ENCODE data around the gene B4GALT5.
"Not testable (repeated sequence)": the region's sequence is repeated elsewhere in the genome, so short reads cannot be mapped to it uniquely, and the experiment has no call there.

The B4GALT5 gene

DNA sequence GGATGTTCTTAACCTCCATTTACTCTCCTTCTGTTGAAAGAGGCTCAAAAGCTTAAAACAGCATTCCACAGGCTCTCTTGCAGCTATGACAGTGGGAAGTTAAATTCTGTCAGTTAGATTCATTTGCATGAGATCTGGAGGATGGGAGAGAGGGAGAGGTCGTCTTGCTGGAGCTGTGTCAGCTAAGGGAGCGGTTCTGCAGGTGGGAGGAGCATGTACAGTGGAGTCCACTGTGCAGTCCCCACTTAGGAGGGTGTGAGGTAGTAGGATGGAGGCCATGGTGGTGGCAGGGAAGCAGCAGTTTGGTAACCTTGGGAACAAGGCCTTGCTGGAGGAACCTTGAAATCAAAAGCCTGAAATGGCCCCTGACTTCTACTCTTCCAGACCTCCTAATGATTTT is 12.0 kb upstream of the B4GALT5 start:
- H3K27ac ChIP-seq (replicated peaks): peak overlapping the region; percentile 60
- no peaks in the 10 kb centered on the region for H3K27me3 ChIP-seq (ENCODE audit: insufficient read depth, poor library complexity, severe bottlenecking)
- TF ChIP-seq POLR2AphosphoS5 (IDR thresholded peaks at IDR 0.05; ENCODE audit: low read depth) (no peak), SPI1 (IDR thresholded peaks at IDR 0.05; ENCODE audit: borderline replicate concordance, low read depth) (no peak), GABPA (IDR thresholded peaks at IDR 0.05; ENCODE audit: low read depth) (no peak)
- TF ChIP-seq, protein P1, sequence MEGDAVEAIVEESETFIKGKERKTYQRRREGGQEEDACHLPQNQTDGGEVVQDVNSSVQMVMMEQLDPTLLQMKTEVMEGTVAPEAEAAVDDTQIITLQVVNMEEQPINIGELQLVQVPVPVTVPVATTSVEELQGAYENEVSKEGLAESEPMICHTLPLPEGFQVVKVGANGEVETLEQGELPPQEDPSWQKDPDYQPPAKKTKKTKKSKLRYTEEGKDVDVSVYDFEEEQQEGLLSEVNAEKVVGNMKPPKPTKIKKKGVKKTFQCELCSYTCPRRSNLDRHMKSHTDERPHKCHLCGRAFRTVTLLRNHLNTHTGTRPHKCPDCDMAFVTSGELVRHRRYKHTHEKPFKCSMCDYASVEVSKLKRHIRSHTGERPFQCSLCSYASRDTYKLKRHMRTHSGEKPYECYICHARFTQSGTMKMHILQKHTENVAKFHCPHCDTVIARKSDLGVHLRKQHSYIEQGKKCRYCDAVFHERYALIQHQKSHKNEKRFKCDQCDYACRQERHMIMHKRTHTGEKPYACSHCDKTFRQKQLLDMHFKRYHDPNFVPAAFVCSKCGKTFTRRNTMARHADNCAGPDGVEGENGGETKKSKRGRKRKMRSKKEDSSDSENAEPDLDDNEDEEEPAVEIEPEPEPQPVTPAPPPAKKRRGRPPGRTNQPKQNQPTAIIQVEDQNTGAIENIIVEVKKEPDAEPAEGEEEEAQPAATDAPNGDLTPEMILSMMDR (IDR thresholded peaks at IDR 0.05; ENCODE audit: insufficient read depth, low read length): no peak
- TF ChIP-seq, protein P2, sequence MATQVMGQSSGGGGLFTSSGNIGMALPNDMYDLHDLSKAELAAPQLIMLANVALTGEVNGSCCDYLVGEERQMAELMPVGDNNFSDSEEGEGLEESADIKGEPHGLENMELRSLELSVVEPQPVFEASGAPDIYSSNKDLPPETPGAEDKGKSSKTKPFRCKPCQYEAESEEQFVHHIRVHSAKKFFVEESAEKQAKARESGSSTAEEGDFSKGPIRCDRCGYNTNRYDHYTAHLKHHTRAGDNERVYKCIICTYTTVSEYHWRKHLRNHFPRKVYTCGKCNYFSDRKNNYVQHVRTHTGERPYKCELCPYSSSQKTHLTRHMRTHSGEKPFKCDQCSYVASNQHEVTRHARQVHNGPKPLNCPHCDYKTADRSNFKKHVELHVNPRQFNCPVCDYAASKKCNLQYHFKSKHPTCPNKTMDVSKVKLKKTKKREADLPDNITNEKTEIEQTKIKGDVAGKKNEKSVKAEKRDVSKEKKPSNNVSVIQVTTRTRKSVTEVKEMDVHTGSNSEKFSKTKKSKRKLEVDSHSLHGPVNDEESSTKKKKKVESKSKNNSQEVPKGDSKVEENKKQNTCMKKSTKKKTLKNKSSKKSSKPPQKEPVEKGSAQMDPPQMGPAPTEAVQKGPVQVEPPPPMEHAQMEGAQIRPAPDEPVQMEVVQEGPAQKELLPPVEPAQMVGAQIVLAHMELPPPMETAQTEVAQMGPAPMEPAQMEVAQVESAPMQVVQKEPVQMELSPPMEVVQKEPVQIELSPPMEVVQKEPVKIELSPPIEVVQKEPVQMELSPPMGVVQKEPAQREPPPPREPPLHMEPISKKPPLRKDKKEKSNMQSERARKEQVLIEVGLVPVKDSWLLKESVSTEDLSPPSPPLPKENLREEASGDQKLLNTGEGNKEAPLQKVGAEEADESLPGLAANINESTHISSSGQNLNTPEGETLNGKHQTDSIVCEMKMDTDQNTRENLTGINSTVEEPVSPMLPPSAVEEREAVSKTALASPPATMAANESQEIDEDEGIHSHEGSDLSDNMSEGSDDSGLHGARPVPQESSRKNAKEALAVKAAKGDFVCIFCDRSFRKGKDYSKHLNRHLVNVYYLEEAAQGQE (IDR thresholded peaks at IDR 0.05; ENCODE audit: insufficient replicate concordance, low read depth): no peak
- DNase-seq (ENCODE audit: low read depth in 1 of 2, low spot score in 1 of 2): peak in 1 of 2 experiments; percentile 16
- no peak overlapping the region for H3K4me3 ChIP-seq (replicated peaks; ENCODE audit: insufficient read depth, low read length)

DNA sequence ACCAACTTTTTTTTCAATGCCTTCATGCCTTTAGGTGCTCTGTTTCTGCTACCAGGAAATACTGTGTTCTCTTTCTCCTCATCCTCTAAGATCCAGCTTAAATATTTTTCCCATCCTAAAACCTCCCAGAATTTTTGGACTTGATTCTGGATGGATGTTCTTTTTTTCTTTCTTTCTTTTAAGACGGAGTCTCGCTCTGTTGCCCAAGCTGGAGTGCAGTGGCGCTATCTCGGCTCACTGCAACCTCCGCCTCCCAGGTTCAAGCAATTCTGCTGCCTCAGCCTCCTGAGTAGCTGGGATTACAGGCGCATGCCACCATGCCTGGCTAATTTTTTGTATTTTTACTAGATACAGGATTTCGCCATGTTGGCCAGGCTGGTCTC is 11.5 kb upstream of the B4GALT5 start:
- DNase-seq (ENCODE audit: low read depth in 1 of 2, low spot score in 1 of 2); H3K27me3 ChIP-seq (ENCODE audit: insufficient read depth, poor library complexity, severe bottlenecking); H3K4me3 ChIP-seq (replicated peaks; ENCODE audit: insufficient read depth, low read length): not testable (repeated sequence)
- H3K27ac ChIP-seq (replicated peaks): peak overlapping the region; percentile 60

DNA sequence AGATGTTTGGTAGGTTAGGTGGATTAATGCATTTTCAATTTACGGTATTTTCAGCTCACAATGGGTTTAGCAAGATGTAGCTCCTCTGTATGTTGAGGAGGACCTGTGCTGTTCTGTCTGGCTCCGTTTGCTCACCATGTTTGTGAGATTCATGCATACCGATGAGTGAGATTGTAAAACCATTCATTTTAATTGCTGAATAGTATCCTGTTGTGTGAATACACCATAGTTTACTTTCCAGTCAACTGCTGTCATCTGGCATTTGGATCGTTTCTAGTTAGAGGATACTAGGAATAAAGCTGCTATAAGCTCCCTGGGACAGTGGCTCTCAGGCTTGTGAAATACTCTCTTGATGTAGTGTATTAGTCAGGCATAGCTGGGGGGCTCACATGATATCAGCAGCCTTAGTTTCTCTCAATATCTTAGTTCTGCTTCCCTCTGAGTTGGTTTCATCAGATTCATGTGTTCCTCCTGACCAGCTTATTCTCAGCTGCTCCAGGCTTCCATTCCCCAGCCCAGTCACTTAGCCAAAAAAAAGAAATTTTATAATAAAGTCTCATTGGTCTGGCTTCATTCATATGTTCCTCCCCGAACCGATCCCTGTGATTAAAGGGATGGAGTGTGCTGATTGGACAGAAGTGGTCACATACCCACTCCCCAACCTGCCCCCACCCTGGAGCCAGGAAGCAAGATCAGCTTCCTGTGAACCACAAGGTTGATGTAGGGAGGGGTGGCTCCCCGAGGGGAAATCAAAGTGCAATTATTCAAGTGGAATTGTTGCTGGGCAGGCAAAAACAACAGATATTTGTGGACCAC is 10.9 kb upstream of the B4GALT5 start:
- no peak overlapping the region for H3K4me3 ChIP-seq (replicated peaks; ENCODE audit: insufficient read depth, low read length)
- DNase-seq (ENCODE audit: low read depth in 1 of 2, low spot score in 1 of 2): peak; percentile 73
- TF ChIP-seq GABPA (IDR thresholded peaks at IDR 0.05; ENCODE audit: low read depth): no peak
- TF ChIP-seq, protein P2 (IDR thresholded peaks at IDR 0.05; ENCODE audit: insufficient replicate concordance, low read depth): no peak
- no peak for TF ChIP-seq SPI1 (IDR thresholded peaks at IDR 0.05; ENCODE audit: borderline replicate concordance, low read depth)
- TF ChIP-seq POLR2AphosphoS5 (IDR thresholded peaks at IDR 0.05; ENCODE audit: low read depth): no peak
- TF ChIP-seq, protein P1 (IDR thresholded peaks at IDR 0.05; ENCODE audit: insufficient read depth, low read length): no peak
- H3K27me3 ChIP-seq (ENCODE audit: insufficient read depth, poor library complexity, severe bottlenecking): no peaks in the 10 kb centered on the region
- H3K27ac ChIP-seq (replicated peaks): peak overlapping the region; percentile 60

DNA sequence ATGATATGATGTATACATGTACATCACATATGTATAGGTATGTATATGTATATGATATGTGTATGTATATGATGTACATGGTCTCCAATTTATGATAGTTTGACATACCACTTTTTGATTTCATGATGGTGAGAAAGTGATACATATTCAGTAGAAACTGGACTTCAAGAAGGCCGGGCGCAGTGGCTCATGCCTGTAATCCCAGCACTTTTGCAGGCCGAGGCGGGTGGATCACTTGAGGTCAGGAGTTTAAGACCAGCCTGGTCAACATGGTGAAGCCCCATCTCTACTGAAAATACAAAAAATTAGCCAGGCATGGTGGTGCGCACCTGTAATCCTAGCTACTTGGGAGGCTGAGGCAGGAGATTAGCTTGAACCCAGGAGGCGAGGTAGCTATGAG is 10.1 kb upstream of the B4GALT5 start:
- not testable (repeated sequence) for H3K4me3 ChIP-seq (replicated peaks; ENCODE audit: insufficient read depth, low read length); DNase-seq (ENCODE audit: low read depth in 1 of 2, low spot score in 1 of 2); H3K27me3 ChIP-seq (ENCODE audit: insufficient read depth, poor library complexity, severe bottlenecking); H3K27ac ChIP-seq (replicated peaks)

DNA sequence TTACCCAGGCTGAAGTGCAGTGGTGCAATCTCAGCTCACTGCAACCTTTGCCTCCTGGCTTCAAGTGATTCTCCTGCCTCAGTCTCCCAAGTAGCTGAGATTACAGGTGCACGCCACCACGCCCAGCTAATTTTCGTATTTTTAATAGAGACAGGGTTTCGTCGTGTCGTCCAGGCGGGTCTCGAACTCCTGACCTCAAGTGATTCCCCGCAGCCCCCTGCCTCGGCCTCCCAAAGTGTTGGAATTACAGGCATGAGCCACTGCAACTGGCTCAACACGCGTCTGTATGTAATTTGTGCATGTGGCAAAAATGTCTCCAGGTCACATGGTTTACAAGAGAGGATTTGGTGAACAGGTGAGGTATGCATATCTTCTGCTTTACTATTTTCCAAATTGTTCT is 7.6 kb upstream of the B4GALT5 start:
- not testable (repeated sequence) for H3K27me3 ChIP-seq (ENCODE audit: insufficient read depth, poor library complexity, severe bottlenecking); DNase-seq (ENCODE audit: low read depth in 1 of 2, low spot score in 1 of 2); H3K4me3 ChIP-seq (replicated peaks; ENCODE audit: insufficient read depth, low read length); H3K27ac ChIP-seq (replicated peaks)
